Occipital lobe (tissue), 2 donors: Measurements from ENCODE around the gene LMBRD2. TPM values are rescaled to one million over a fixed set of nuclear protein-coding genes. Genes with fewer than 3 reads are reported as not detected.
"Not testable (repeated sequence)": the region's sequence is repeated elsewhere in the genome, so short reads cannot be mapped to it uniquely, and the experiment has no call there.

Experiments
- DNase-seq: peaks from one replicate; lab custom pipeline; 2025; lab: John Stamatoyannopoulos, UW
- total RNA-seq: library from RNA; depleted of rRNA; stranded (reverse); fragments of >200 nt; gene quantifications from one replicate; pipeline ENCODE4 v1.2.3, GENCODE V29; 2014

The LMBRD2 gene
- total RNA-seq: 85.8 TPM

DNA sequence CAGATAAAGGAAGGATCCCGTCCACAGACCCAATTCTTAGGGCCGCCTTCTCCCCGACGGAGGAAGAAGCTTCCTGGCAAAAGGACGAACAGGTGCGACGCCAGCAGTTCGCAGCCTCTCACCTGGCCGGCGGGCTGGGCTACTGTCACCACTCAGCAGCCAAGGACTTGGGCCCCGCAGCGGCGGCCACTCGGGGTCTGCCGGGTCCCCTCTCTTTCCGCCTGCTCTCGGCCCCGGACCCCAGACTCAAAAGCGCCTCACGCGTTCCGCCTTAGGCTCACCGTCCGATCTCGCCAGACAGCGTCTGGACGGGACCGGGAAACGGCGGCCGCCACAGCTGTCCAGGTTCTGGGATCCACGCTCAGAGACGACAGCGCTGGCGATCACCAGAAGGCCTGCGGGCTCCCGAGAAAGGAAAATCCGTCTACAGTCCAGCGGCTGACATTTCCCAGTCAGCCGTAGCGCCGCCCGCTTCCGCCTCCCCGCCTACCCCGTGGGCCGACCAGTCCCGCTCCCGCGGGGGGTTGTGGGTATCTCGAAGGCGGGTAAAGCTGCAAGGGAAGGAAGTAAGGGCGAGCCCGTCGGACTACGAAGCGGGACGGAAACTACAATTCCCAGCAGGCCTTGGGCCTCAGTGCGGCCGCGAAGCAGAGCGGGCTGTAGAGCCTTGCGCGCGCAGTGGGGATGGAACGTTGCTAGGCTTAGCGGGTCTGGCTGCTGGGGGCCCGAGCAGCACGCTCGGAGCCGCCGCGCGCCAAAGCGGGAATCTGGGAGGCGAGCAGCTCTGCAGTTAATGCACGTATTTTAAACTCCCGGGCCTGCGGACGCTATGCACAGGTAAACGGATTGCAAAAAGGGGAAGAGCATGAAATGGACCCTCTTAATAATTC lies at the start of gene LMBRD2, which contains the start of gene SKP2:
Gene LMBRD2, minus strand, starts transcription at position 454 of the 890 bp plus-strand sequence. CDS start 8,538 bp downstream, outside the sequence.
Gene SKP2, plus strand, starts transcription at position 678 of the 890 bp plus-strand sequence. Its CDS starts 152 bp downstream, at position 830.
- peak; percentile 99 for DNase-seq

DNA sequence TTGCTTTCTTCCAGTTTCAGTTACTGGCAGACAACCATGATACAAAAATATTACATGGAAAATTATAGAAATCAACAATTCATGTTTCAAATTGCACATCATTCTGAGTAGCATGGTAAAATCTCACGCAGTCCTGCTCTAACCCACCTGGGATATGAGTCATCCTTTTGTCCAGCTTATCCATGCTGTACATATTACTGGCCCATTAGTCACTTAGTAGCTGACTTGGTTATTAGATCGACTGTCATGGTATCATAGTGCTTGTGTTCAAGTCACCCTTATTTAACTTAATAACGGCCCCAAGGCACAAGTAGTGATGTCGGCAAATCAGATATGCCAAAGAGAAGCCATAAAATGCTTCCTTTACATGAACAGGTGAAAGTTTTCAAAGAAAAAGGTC lies 48.8 kb upstream of the LMBRD2 start:
- DNase-seq: no peak

- DNase-seq: no peak
Observed at GRCh38 chr5:36199620-36200019, 47.9 kb upstream of the LMBRD2 start.

GRCh38 chr5:36198783-36199182 lies 47.1 kb upstream of the LMBRD2 start:
- DNase-seq: not testable (repeated sequence)

- no peak for DNase-seq
Observed at GRCh38 chr5:36198281-36198680, 46.6 kb upstream of the LMBRD2 start.

DNA sequence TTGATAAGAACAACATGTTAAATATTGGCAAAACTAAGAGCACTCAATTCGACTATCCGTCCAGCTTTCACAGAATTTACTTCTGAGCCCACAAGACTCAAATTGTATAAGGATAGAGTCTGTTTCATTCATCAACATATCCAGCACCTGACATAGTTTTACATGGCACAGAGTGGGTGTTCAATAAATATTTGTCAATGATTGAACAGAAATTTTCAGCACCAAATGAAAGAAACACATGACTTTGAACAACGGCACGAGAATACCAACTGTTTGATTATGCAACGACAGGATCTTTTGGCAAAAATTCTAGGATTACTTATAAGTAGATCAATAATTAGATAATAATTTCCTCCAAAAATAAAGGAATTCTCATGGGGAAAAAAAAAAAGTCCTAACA lies 42.1 kb upstream of the LMBRD2 start:
- DNase-seq: no peak

DNA sequence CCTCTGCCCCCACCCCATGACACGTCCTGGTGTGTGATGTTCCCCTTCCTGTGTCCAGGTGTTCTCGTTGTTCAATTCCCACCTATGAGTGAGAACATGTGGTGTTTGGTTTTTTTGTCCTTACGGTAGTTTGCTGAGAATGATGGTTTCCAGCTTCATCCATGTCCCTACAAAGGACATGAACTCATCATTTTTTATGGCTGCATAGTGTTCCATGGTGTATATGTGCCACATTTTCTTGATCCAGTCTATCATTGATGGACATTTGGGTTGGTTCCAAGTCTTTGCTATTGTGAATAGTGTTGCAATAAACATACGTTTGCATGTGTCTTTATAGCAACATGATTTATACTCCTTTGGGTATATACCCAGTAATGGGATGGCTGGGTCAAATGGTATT lies 32.7 kb upstream of the LMBRD2 start:
- DNase-seq: not testable (repeated sequence)

DNA sequence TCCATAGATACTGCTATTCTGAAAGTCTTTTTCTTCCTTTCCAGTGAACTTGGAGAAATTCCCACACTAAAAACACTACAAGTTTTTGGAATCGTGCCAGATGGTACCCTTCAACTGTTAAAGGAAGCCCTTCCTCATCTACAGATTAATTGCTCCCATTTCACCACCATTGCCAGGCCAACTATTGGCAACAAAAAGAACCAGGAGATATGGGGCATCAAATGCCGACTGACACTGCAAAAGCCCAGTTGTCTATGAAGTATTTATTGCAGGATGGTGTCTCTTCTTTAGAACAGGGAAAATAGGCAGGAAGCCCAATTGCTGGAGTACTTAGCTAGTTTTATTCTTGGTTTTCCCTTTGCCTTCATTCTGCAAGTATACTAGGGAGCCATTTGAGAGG lies 30.1 kb upstream of the LMBRD2 start:
- no peak for DNase-seq

GRCh38 chr5:36180556-36181350 lies 29.1 kb upstream of the LMBRD2 start:
- DNase-seq: no peak

DNA sequence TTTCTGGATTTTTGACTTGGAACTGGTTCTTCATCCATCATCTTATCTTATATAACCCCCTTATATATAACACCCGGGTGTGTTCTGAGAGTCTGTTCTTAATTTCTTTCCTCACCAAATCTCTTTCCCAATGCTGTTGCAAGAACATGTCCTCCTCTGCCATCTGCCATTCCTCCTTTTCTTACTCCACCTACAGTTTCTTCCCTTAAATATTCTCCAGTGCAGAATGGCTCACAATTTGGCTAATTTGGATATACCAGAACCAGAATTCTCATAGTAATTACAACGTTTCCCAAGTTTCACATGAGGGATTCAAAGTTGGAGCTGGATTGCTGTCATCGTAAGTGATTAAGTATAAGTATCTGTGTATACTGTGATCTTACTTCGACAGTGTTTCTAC lies 28.3 kb upstream of the LMBRD2 start:
- DNase-seq: no peak

GRCh38 chr5:36178524-36178890 lies 26.8 kb upstream of the LMBRD2 start:
- no peak for DNase-seq

DNA sequence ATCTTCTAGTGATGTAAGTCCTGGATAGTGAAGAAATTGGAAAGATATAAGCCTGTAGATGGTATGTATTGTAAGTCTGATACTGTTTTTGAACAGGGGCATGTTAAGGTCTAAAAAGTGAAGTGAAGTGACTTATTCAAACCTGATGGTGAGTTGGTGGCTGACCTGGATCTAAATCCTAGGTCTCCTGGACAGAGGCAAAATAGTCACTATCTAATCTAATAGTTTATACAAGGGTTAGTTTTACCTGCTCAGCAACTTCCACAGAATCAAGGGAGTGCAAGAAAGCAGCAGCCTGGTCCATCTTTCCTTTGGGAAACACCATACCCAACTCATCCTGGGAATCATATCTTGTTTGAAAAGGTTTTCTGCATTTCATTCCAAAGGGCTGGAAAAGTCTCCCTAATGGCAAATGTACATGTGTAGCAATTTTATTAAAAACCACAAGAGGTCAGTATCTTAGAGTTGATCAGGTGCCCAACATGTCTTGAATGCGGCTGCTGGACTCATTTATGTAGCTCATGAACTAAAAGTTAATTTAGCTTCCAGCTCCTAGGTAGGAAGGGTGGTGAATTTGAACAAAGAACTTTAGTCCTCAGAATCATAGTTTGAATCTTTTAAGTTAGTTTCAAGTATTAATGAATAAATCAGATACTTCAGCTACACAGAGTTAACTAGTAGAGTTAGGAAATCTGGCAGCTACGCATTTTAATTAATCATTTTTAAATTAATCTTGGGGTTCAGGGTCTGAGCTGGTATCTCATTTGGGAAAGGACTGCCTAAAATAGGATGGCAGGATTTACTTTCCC lies 26.2 kb upstream of the LMBRD2 start:
- no peak for DNase-seq

- no peak for DNase-seq
Observed at GRCh38 chr5:36177154-36177553, 25.5 kb upstream of the LMBRD2 start.

GRCh38 chr5:36175043-36175442 lies 23.4 kb upstream of the LMBRD2 start:
- DNase-seq: no peak

GRCh38 chr5:36174119-36174518 lies 22.4 kb upstream of the LMBRD2 start:
- no peak for DNase-seq

- DNase-seq: no peak
Observed at GRCh38 chr5:36173426-36173825, 21.7 kb upstream of the LMBRD2 start.

DNA sequence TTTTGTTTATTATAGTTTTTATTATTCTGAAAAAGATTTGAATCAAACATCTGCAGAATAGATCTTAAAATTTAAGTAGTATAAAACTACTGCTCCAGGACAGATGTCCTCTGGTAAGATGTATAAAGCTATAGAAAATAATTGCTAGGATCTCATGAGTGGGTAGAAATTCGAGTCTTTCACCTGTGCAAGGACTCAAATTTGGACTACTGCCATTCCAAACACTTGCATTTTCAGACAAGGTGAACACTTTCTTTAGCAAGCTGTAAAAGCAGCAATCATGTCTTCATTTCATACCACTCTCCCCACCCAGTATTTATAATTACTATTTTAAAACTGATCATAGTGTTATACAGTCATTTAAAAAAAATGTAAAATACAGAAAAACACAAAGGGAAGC lies 20.9 kb upstream of the LMBRD2 start:
- DNase-seq: no peak

- no peak for DNase-seq
Observed at GRCh38 chr5:36170832-36171424, 19.2 kb upstream of the LMBRD2 start.

GRCh38 chr5:36168737-36169136 lies 17.1 kb upstream of the LMBRD2 start:
- no peak for DNase-seq

GRCh38 chr5:36164461-36164860 lies 12.8 kb upstream of the LMBRD2 start:
- DNase-seq: no peak

DNA sequence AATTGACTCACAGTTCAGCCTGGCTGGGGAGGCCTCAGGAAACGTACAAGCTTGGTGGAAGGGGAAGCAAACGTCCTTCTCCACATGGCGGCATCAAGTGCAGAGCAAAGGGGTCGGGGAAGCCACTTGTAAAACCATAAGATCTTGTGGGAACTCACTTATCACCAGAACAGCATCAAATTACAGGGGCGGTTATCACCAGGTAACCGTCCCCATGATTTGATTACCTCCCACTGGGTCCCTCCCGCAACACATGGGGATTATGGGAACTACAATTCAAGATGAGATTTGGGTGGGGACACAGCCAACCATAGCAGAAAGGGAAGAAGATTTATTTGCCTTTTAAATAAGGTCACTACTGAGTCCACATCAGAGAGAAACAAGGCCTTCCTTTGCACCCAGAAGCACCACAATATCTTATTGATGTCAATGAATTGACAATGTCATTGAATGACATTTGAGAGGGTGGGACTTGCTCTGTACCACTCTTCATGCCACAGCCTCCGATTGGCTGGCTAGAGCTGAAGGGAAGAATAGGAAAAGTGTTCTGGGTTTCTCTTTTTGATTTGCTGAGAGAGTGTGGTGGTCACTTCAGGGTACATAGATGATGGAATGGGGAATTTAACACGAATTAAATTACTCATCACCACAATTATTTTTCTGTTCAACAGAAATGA lies 11.3 kb upstream of the LMBRD2 start:
- DNase-seq: no peak
